ENCODE results near the gene NRF1.
"Not testable (repeated sequence)": the region's sequence is repeated elsewhere in the genome, so short reads cannot be mapped to it uniquely, and the experiment has no call there.

Gene NRF1

DNA sequence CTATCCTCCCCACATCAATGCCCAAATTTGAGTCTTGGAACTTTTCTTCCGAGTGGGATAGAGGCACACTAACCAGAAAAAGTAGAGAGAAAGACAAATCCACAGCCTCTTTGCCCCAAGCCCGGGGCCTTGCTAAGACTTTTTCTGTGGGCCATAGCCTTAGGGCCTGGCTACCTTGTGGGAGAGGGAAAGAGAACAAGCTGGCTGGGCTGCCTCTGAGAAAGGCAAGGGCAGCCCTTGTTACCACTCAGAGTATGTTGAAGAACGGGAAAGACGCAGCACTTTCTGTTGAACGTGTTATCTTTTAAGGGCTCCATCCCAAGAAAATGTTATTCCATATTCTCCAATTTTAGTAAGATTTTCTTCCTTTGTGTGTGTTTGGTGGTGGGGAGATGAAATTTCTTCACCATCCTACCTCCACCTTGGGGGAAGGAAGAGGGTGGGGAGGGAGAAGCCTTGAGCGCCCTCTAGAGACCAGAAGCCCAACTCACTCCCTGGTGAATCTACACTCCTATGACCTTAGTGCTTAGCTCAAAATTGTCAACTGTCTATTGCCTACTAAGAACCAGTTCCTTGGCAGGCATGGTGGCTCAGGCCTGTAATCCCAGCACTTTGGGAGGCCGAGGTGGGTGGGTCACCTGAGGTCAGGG lies 3.9 kb upstream of the NRF1 start:
- DNase-seq = peak; percentile 62

DNA sequence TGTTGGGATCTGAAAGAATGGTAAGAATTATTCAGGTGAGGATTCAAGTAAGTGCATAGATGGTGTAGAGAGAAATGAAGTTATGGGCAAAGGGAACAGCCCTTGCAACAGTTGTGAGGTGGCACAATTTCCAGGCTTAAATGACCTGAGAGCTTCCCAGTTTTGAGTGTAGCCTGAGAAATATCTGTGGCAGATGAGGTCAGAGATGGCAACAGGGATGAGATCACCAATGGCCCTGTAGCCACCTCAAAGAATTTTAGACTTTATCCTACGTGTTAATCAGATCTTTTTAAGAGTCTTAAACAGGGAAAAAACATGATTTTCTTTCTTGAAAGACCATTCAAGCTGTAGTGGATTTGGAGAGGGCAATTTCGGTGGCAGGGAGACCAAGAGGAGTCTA lies 1.9 kb upstream of the NRF1 start:
- DNase-seq = no peak

DNA sequence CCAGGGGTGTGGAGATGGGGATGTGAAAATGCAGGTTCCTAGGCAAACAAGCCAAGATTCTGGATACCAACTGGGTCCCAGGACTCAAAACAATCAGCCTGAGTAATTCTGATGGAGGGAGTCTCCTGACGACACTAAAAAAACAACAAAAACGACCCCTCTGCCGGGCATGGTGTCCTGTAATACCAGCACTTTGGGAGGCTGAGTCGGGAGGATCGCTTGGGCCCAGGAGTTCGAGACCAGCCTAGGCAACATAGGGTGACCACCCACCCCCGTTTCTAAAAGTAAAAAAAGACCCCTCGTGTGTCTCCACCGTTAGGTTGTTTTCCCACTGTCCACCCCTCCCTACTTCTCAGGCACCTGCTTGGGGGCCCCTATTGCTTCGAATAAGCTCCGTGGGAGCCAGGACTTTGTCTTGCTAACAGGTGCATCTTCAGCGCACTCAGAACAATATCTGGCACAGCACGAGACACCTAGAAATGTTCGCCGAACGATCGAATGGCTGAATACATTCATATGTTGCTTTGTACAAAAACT lies 743 bp upstream of the NRF1 start:
- no peak for DNase-seq

DNA sequence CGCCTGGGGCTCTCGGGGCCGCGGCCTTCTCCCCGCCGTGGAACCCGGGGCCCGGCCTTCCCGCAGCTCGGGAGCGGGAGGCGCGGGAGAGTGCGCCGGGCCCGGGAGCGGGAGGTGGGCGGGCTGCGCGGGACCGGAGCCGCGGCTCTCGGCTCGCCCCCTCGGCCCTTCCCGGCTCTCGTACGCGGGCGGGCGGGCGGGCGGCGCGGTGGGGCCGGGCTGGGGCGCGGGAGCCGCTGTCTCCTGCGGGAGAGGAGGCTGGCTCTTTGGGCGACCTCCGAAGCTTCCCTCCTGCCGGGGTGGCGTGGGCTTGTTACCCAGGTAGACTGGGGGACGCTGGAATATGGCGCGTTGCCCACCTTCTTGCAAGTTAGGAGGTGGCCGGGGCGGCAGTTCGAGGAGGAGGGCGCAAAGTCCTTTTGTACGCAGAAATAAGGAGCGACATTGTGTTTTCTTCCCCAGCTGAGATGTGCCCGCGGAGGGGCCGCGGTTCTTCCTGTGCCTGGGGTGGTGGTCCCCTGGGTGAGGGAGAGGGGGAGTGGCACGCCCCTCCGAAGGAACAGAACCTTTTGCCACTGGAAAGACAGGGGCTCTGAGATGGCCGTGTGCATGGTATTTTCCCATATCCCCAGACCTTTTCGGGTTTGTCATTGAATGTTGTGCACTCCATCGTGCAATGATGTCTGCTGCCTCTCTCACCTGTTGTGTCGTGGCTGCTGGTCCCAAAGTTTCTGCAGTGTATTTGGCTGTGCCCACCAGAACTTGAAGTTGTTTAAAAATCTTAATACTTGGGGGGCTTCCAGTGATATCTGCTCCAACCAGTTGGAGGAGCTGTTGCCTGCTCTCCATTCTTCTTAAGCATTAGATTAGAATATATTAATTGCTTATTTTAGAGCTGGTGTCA lies 844 bp downstream of the NRF1 start:
- peak; percentile 53 for DNase-seq

DNA sequence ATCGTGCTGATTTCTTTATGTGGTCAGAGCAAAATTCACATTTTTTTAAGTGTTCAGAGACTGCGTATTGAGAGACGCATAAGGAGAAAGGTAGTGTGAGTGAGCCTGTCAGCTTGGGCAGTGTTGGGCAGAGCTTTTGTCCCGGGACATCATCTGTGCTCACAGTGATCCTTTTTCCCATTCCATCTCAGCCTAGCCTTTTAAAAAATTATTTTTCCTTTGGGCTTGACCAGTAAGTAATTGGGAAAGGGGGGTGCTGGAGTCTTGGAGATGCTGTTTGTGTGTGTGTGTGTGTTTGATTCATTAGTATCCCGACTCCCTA lies 1.5 kb downstream of the NRF1 start:
- no peak for DNase-seq

DNA sequence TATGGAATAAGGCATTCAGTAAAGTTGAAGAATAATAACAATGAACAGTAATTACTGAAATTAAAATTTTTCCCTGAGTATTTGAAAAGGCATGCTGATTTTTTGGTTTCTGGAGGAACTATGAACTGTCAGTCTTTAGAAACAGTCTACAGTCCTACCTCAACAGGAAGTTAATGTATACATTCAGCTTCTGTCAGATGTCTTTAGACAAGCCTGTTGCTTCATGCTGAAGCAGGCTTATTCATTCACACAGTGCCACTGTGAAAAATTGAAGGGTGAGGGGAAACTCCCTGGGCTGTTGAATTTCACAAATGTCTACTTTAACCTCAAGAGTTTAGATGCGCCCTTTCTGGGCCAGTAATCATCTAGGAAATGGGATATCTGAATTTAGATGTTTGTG lies 3.5 kb downstream of the NRF1 start:
- peak; percentile 42 for DNase-seq

DNA sequence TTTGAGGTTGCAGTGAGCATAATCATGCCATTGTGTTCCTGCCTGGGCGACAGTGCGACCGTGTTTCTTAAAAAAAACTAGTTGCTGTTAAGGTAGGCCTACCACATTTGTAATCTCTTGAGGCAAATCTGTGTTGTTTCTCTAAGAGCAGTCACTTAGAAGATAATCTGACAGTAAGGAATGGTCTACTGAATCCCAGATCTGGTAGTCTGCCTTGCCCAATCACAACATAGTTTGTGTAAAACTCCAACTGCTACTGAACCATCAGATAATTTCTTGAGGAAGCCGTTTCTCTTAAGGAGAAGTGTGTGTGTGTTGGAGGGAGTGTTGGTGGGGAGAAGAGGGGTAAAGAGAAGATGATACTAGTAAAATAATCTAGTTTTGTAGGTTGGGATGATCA lies 5.0 kb downstream of the NRF1 start:
- DNase-seq = no peak

DNA sequence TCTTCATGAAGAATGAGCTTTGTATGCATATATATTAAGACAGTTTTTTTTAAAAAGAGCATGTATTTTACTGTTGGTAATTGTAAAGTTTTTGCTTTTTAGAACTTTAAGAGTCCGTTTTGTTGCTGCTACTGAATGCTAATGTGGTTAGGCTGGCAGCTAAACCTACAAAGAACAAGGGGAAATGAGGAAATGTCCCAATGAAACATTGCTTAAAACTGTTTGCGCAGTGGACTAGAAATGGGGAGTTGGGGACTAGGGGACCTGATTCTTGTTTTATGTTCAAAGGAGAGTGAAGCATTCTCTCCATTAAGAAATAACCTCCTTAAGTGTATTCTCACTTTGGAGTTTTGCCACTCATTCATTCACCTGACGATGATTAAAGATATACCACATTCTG lies 5.7 kb downstream of the NRF1 start:
- no peak for DNase-seq

DNA sequence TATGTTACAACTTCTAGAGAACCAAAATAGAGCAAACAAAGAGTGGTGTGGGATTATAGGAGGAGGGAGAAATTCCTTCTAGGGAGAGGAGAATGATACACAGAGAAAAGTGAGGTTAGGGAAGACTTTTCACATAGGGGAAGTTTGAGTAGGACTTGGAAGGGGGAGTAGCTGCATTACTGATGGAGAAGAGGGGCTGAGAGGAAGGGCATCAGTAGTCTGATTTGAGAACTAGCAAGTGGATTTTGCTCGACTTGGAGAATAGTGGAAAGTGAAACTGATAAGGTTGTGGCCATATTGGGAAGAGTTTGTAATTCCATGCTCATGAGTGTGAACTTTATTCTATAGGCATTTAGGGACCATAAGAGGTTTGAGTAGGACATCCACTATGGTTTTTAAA lies 6.1 kb downstream of the NRF1 start:
- no peak for DNase-seq

DNA sequence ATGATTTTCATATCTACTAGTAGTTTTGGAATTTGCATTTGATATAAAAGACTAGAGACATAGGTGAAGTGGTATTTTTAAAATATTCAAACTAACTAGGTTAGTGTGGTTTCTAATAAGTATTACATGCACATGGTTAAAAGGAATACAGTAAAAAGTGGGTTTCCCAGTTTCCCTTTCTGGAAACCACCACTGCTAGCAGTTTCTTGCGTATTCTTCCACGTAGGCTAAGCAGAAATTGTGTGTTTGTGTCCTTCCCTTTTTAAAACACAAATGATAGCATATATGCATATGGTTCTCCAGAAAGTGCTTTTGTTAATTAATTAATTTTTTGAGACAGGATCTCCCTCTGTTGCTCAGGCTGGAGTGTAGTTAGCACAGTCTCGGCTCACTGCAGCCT lies 15.4 kb downstream of the NRF1 start:
- no peak for DNase-seq

DNA sequence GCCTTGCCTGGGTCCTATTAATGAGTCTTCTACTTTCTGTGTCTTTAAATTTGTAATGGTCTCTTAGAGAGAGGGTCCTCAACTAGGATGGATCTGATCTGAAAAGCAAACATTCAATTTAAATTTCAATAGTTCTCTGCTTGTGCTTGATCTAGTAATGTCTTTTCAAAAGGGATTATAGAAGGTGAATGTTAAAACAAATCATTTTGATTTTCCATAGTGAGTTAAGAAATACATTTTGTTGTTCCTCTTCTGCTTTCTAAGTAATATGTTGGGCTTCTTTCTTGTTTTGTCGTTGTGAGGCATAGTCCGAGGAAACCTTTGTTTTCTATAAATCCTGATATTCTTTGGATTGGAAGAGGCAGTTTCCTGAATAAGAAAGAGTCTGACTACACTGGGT lies 18.8 kb downstream of the NRF1 start:
- DNase-seq = no peak

DNA sequence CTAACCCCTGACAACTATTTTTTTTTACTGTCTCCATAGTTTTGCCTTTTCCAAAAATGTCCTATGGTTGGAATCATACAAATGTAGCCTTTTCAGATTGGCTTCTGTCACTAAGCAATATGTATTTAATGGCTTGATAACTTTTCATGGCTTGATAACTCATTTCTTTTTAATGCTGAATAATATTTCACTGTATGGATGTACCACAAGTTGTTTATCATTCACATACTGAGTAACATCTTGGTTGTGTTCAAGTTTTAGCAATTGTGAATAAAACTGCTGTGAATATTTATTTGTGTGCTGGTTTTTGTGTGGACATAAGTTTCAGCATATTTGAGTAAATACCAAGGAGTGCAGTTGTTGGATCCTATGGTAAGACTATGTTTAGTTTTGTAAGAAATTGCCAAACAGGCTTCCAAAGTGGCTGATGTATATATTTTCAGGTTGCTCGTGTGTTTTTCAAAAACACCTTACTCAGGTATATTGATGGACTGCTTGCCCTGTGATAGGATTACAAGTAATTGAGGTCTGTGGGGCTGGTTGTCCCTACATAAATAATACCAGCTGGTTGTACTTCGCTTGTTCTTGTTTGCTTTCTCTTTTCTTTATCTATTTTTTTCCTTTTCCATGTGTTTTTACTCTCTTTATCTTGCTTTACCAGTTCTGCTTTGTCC lies 23.0 kb downstream of the NRF1 start:
- DNase-seq = no peak

DNA sequence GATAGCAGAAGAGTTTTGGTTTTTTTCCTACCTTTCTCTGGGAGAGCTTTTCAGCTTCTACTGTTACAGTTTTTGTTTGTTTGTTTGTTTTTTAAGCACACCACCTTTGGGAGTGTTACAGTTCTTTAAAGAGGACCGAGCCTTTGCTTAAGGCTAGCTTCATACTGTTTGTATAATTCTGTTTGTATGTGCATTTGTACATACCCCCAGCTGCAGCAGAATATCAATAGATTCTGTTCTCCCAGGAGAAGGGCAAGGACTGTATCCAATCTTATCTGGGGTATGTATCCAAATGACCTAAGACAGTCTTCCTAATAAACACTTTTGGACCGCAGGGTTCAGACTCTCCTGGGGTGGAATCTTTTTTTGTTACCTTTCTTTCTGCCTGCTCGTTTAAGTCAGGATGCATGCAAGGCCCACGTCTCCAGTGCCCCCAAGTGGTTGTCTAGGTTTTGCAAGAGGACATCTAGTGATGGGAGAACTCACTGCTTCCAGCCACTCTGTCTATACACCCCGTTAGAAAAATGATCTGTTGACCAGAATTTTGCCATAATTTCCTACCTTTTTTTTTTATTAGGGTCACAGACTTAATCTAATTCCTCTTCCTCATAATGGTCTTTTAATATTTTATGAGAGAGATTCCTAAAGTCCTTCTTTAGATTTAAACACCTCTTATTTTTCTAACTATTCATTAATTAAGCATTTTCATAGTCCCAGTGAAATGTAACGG lies 23.9 kb downstream of the NRF1 start:
- peak; percentile 77 for DNase-seq

DNA sequence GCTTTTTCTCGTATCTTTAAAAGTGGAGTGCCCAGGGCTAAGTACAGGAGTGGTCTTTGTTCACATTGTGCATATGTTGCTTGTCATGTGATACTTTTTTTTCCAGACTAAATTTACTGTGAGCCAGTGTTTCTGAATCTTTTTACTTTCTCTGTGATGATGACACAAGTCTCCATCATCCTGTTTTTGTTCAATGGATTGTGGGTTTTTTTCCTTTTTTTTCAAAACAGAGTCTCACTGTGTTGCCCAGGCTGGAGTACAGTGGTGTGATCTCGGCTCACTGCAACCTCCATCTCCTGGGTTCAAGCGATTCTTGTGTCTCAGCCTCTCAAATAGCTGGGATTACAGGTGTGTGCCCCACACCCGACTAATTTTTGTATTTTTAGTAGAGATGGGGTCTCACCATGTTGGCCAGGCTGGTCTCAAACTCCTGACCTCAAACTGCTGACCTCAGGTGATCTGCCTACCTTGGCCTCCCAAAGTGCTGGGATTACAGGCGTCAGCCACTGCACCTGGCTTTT lies 24.6 kb downstream of the NRF1 start:
- not testable (repeated sequence) for DNase-seq

DNA sequence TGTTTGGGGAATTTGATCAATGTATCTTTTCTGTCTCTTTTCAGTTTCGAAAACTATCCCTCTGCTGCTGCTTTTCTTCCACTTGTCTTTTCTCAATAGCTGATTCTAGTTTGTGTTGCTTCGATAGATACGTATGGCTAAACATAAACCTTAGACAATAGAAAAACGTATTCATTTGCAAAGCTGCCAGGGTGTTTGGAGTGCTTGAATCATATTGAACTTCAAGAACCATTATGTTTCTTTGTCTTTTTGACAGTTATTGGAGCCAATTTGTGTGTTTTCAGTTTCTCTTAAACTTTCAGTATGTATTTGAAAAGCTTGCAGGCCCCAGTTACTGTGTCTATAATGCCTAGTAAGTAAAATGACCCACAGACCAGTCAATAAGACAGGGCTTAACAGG lies 25.1 kb downstream of the NRF1 start:
- no peak for DNase-seq

DNA sequence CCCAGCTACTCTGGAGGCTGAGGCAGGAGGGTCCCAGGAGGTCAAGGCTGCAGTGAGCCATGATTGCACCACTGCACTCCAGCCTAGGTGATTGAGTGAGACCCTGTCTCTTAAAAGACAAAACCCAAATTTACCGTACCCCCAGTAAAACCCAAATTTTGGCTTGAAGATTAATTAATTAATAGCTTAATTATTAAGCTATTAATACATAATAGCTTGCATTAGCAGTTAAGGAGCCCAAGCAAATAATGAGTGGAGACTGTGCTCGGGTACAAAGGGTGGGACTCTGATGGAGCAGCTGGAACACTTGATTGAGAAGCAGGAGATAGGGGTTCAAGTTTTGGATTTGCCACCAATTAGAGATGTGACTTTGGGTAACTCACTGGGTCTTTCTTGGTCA lies 28.9 kb downstream of the NRF1 start:
- DNase-seq = no peak

DNA sequence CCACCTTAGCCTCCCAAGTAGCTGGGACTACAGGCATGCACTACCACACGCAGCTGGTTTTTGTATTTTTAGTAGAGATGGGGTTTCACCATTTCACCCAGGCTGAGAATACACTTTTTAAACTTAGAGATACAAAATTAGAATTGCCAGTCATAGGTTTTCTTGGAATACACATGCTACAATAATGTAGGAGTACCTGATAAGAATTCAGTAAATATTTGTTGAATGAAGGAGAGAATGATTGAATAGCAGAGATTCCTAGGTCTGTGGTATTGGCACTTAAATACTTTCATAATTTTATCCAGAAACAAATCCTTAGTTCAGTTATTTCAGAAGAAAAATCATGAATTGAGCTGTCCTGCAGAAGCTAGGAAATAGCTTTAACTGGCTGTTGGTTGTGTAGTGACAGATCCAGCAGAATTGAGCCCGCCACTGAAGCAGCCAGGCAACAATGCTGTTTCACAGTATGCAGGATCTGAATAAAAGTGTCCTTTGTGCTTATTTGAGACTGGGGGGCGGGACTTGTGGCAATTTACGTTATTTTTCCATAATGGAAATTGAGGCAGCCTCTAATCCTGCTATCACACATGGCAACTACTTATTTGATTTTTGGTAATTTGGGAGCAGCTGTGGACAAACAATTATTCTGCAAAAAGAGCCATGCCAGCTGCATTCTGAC lies 31.5 kb downstream of the NRF1 start:
- DNase-seq = no peak

DNA sequence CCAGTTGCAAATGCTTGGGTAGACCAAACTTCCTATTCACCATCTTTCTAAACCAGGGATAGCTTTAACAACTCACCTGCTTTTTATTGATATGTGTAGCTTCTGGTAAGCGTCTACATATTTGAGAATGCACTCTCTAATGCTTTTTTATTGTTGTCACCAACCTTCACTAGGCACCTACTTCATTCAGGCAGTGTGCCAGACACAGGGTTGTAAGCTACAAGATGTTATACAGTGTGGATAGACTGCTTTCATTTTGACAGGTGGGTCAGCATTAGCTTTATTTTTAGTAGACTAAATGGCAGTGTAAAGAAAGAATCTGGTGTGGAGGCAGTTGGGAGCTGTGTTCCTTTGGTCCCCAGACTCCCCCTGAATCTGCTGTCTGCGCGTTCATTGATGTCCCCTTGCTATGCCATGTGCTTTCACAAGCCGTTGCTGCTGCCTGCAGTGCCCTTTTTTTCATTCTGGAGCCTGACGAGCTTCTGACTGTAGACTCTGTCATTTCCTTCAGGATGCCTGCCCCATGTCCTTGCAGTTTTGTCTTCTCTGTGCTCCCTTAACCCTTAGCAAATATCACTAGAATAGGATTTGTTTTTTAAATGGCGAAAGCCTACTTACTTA lies 32.1 kb downstream of the NRF1 start:
- DNase-seq = no peak

DNA sequence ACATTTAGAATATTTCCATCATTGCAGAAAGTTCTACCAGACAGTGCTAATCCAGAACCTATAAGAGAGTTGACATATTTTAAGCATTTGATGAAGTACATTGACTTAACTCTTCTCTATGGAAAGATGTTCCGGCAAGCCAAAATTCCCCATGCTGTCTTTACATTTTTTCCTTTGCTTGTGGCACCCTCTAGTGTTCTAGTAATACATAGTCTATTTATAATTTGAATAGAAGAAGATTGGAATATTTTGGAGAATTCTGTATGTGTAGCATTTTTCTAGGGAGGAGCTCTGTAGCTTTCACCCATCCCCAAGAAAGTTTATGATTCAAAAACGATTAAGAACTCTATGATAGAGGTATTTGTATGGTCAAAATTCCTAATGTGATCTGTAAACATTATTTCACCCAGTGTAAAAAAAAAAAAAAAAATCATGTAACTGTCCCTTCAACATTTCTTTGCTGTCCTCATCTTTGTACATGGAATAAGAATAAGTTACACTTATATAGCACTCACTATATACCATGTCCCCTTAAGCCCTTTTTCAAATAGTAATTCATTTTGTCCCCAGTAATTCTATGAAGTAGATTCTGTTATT lies 33.2 kb downstream of the NRF1 start:
- peak; percentile 32 for DNase-seq

DNA sequence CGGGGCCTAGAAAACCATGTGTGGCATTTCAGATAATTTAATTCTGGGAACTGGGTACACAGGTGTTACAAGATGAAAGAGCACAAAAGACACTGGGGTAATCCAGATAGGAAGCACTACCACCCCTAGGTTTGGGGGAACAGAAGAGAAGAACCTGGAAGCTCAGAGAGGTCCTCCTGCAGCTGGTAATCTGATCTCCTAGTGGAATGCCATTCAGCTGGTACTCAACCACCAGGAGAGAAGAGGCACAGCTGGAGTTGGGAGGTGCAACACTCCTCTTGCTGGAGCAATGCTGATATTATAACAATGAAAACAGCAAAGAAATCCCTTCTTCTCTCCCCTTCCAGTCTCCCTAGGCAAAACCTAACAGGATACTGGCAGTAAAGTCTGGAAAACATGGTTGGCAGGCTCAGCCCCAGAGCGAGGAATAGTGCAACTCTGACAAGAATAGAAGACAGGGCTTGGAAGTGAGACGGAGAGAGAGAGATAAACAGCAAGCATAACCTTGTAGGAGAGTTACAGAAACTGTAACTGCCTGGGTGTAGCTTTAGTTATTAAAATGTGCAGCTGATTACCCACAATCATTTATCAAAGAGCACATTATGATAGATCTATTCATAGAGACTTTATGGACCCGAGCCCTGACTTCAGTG lies 35.0 kb downstream of the NRF1 start:
- DNase-seq = no peak

DNA sequence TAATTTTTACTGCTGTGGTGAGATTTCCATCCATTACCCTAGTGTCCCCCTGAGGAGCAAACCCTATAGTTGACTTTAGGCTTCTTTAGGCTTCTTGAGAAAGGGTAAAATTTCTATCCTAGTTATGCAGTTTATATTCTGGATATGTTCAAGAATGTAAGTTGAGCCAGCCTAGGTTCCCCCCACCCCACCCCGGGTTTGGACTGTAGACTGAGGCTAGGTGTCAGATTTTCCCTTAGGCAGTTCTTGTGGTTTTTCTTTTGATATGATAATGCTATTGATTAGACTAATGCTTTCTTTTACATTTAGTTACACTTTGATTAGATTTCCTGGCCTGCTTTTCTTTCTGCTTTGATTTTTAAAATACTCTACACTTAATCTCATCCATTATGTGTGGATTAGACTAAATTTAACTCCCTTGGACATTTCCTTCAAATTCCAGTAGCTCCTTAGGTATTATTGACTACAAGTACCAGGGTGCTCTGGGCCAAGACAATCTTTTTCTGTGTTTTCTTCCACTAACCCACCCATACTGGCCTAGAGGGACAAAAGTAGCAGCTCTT lies 37.7 kb downstream of the NRF1 start:
- no peak for DNase-seq
